B cell (primary cell): ENCODE measurements around the gene GYG2. TPM values are rescaled to one million over a fixed set of nuclear protein-coding genes. Genes with fewer than 3 reads are reported as not detected.

Experiments used
- ATAC-seq: fragments of 200-7000 bp; cut with Tn5 transposase; one replicate; pipeline ENCODE4 v1.10.0; 2021; ENCODE audit warnings: low read depth, mild to moderate bottlenecking, moderate number of reproducible peaks, moderate library complexity
- CTCF ChIA-PET: fragments of 350-600 bp; sonication (Branson Sonifier 250); formaldehyde crosslinking; loops from one replicate; lab custom pipeline; 2021; ENCODE audit warnings: antibody characterized with exemption, inconsistent platforms; lab: Charles Lee
- POLR2A ChIA-PET: fragments of 350-600 bp; sonication (Branson Sonifier 250); formaldehyde crosslinking; loops from one replicate; lab custom pipeline; 2021; ENCODE audit warnings: antibody characterized with exemption; lab: Charles Lee
- DNase-seq: peaks from one replicate; pipeline ENCODE4 v3.0.0; 2013
- H2AFZ ChIP-seq: 2 replicates; pipeline ENCODE4 v1.6.1; 2012; ENCODE audit warnings: mild to moderate bottlenecking, low read depth, low read length; ENCODE audit not compliant: insufficient read depth, poor library complexity, severe bottlenecking
- H3K27ac ChIP-seq, 2 donors: 1 replicate in 1 of 2; 2 replicates in 1 of 2; pipeline ENCODE4 v1.5.1; 2012 to 2013; ENCODE audit warnings: low read length in 2 of 2, mild to moderate bottlenecking in 2 of 2, moderate library complexity in 1 of 2
- H3K27me3 ChIP-seq, 4 experiments: fragments of 200-600 bp in 1 of 4; sonication (generic) in 1 of 4; replicated peaks in 1 of 4; 1 replicate in 2 of 4; 2 replicates in 2 of 4; pipeline versions ENCODE4 v1.6.1 to v1.7.0; 2013 to 2016; ENCODE audit warnings: low read length in 3 of 4, mild to moderate bottlenecking in 2 of 4, mixed read lengths in 1 of 4, moderate library complexity in 1 of 4; ENCODE audit not compliant: insufficient read depth in 4 of 4, control insufficient read depth in 3 of 4; ENCODE audit errors: control extremely low read depth in 1 of 4
- H3K36me3 ChIP-seq, 2 experiments: replicated peaks in 1 of 2; 1 replicate in 1 of 2; 2 replicates in 1 of 2; pipeline versions ENCODE4 v1.6.1 to v1.7.1; 2013; ENCODE audit warnings: low read length in 1 of 2; ENCODE audit not compliant: insufficient read depth in 2 of 2, control insufficient read depth in 1 of 2; ENCODE audit errors: control extremely low read depth in 1 of 2, extremely low read depth in 1 of 2
- H3K4me1 ChIP-seq, 2 donors: fragments of 200-600 bp in 1 of 2; sonication (generic) in 1 of 2; 1 replicate in 1 of 2; 2 replicates in 1 of 2; pipeline versions ENCODE4 v1.5.1 to v1.6.1; 2013 to 2017; ENCODE audit warnings: low read length in 2 of 2; ENCODE audit not compliant: control insufficient read depth in 2 of 2, insufficient read depth in 2 of 2
- H3K4me2 ChIP-seq: replicated peaks from 2 replicates; pipeline ENCODE3; 2012; ENCODE audit warnings: mild to moderate bottlenecking, low read depth, low read length; ENCODE audit not compliant: poor library complexity, severe bottlenecking
- H3K4me3 ChIP-seq, 5 experiments: fragments of 200-600 bp in 1 of 5; sonication (generic) in 1 of 5; 1 replicate in 3 of 5; 2 replicates in 2 of 5; pipeline versions ENCODE4 v1.5.1 to v1.7.0; 2011 to 2016; ENCODE audit warnings: low read length in 4 of 5, mild to moderate bottlenecking in 4 of 5, low read depth in 2 of 5, control low read depth in 1 of 5, moderate library complexity in 1 of 5; ENCODE audit not compliant: insufficient read depth in 1 of 5; ENCODE audit errors: control extremely low read depth in 1 of 5, extremely low read depth in 1 of 5
- H3K79me2 ChIP-seq: fragments of 200-600 bp; sonication (generic); one replicate; pipeline ENCODE4 v1.6.0; 2016; ENCODE audit warnings: low read length; ENCODE audit not compliant: control insufficient read depth, insufficient read depth
- H3K9ac ChIP-seq: fragments of 200-600 bp; sonication (generic); 2 replicates; pipeline ENCODE4 v1.6.1; 2017; ENCODE audit warnings: mild to moderate bottlenecking, low read length, moderate library complexity
- H3K9me3 ChIP-seq, 3 donors: one replicate each; pipeline versions ENCODE4 v1.6.1 to v1.7.1; 2013; ENCODE audit warnings: low read length in 2 of 3; ENCODE audit not compliant: control insufficient read depth in 2 of 3, insufficient read depth in 1 of 3; ENCODE audit errors: control extremely low read depth in 1 of 3
- H4K20me1 ChIP-seq: 2 replicates; pipeline ENCODE4 v1.6.0; 2012; ENCODE audit warnings: mild to moderate bottlenecking, low read length; ENCODE audit not compliant: insufficient read depth, control insufficient read depth, poor library complexity, severe bottlenecking
- H3K27ac Mint-ChIP-seq: one replicate; pipeline ENCODE4 v1.8.0; 2021; ENCODE audit warnings: mixed read lengths
- H3K27me3 Mint-ChIP-seq: one replicate; pipeline ENCODE4 v1.8.0; 2021; ENCODE audit warnings: mixed read lengths
- H3K4me1 Mint-ChIP-seq: one replicate; pipeline ENCODE4 v1.8.0; 2021; ENCODE audit warnings: mixed read lengths
- H3K4me3 Mint-ChIP-seq: one replicate; pipeline ENCODE4 v1.8.0; 2021; ENCODE audit warnings: mixed read lengths
- H3K9me3 Mint-ChIP-seq: one replicate; pipeline ENCODE4 v1.8.0; 2022; ENCODE audit warnings: mixed read lengths; ENCODE audit not compliant: insufficient read depth
- CTCF ChIP-seq: fragments of 200-600 bp; IDR thresholded peaks from one replicate; pipeline ENCODE4 v1.8.0; 2022; ENCODE audit warnings: antibody characterized with exemption, mild to moderate bottlenecking
- EZH2 ChIP-seq: IDR thresholded peaks from 2 replicates; pipeline ENCODE4 v1.6.1; 2012; ENCODE audit warnings: borderline replicate concordance, low read depth, mild to moderate bottlenecking, moderate library complexity, low read length; ENCODE audit not compliant: insufficient read depth, poor library complexity, severe bottlenecking
- WGBS: methylation state at CpG from one replicate; pipeline ENCODE4 v1.1.5; 2013; ENCODE audit warnings: missing lambda C conversion rate; ENCODE audit not compliant: insufficient coverage; 5-methylcytosine and 5-hydroxymethylcytosine counted together
- intact Hi-C: fragments of 100-400 bp; cut with micrococcal nuclease; formaldehyde crosslinking; loops from one replicate; pipeline ENCODE4 v1.10.0; 2022
- polyA plus RNA-seq: library from polyadenylated mRNA; depleted of rRNA; stranded (reverse); fragments of >200 nt; gene quantifications from 2 replicates; pipeline ENCODE4 v1.2.3, GENCODE V29; 2012
- total RNA-seq, 2 donors: library from RNA; stranded (reverse); fragments of 120-200 nt in 1 of 2; gene quantifications; 1 replicate in 1 of 2; 2 replicates in 1 of 2; pipeline versions ENCODE4 v1.2.3 to v1.2.4, GENCODE V29; 2013 to 2022

GYG2 gene
- total and polyA plus RNA-seq, 2 donors (not counting 1 experiment from before 2014, with no cell fraction given): not detected

- Mint-ChIP-seq H3K27ac (peak overlapping the region; percentile 71), H3K4me1 (peaks cover 4% of the 10 kb centered on the region), H3K4me3 (no peak overlapping the region), H3K27me3 (no peaks in the 10 kb centered on the region), H3K9me3 (no peaks in the 10 kb centered on the region)
- WGBS: no CpG with 5 or more reads among the region's 15 CpGs
- Histone ChIP-seq H3K79me2 (no peaks in the 10 kb centered on the region), H2AFZ (no peak overlapping the region), H3K27ac (no peak overlapping the region), H4K20me1 (no peaks in the 10 kb centered on the region), H3K36me3 (no peaks in the 10 kb centered on the region), H3K4me2 (no peak overlapping the region), H3K4me3 (no peak overlapping the region), H3K4me1 (no peaks in the 10 kb centered on the region), H3K27me3 (no peaks in the 10 kb centered on the region), H3K9ac (no peak overlapping the region), H3K9me3 (no peaks in the 10 kb centered on the region)
- intact Hi-C loops: loop anchor here (5.0 kb wide), 2 partner anchors 234 to 786 kb away; partner anchors contain the start of genes CD99 and PRKX
- CTCF ChIA-PET: interaction anchor here (0.7 kb wide), 1 partner anchor 61 kb away, joined by 3 read pairs; no protein-coding TSS in a partner anchor
- POLR2A ChIA-PET: interaction anchor here (0.5 kb wide), 1 partner anchor 886 kb away, joined by 3 read pairs; no protein-coding TSS in a partner anchor
- no peak for ATAC-seq
- DNase-seq: no peak
- TF ChIP-seq EZH2 (no peak), CTCF (no peak)
Observed at GRCh38 chrX:2926664-2927275, 98.0 kb downstream of the GYG2 start.

GRCh38 chrX:2928191-2928582 is 99.5 kb downstream of the GYG2 start:
- 0% methylated on average over 5 of the region's 27 CpGs for WGBS
- CTCF ChIA-PET: interaction anchor here (0.9 kb wide), 1 partner anchor 883 kb away, joined by 3 read pairs; no protein-coding TSS in a partner anchor
- H3K27ac ChIP-seq: peak overlapping the region in 1 of 2 donors; percentile 31

More at GRCh38 chrX:2928191-2928582, 99.5 kb downstream of the GYG2 start:
- Mint-ChIP-seq H3K4me3 (peak overlapping the region; percentile 91), H3K27me3 (no peaks in the 10 kb centered on the region), H3K9me3 (no peaks in the 10 kb centered on the region), H3K4me1 (peaks cover 4% of the 10 kb centered on the region), H3K27ac (peak overlapping the region; percentile 80)
- intact Hi-C loops: loop anchor here (5.0 kb wide), 2 partner anchors 236 to 784 kb away; partner anchors contain the start of genes CD99 and PRKX
- peak overlapping the region; percentile 84 for H2AFZ ChIP-seq
- H3K4me2 ChIP-seq: peak overlapping the region; percentile 89
- H3K36me3 ChIP-seq: no peaks in the 10 kb centered on the region
- H3K9ac ChIP-seq: peak overlapping the region; percentile 70
- H3K27me3 ChIP-seq: no peaks in the 10 kb centered on the region
- POLR2A ChIA-PET: interaction anchor here (0.6 kb wide), 1 partner anchor 735 kb away, joined by 4 read pairs; no protein-coding TSS in a partner anchor
- H3K79me2 ChIP-seq: no peaks in the 10 kb centered on the region
- TF ChIP-seq EZH2 (no peak), CTCF (no peak)
- H4K20me1 ChIP-seq: no peaks in the 10 kb centered on the region
- DNase-seq: peak; percentile 27
- H3K4me1 ChIP-seq: no peaks in the 10 kb centered on the region
- H3K9me3 ChIP-seq: peaks cover 0 to 7% (median 0%) of the 10 kb centered on the region in 3 donors
- ATAC-seq: peak; percentile 2
- peak overlapping the region in 4 of 5 experiments; percentile 66 to 76 (median 71) for H3K4me3 ChIP-seq
